SU-DHL-6 (cell line): ENCODE measurements around the gene TRDMT1.

Experiments
- H2AFZ ChIP-seq: fragments of 200-600 bp; sonication (generic); 2 replicates; pipeline ENCODE4 v1.6.1; 2014; ENCODE audit warnings: low read depth, mild to moderate bottlenecking, moderate library complexity, mixed read lengths, antibody characterized with exemption, low read length; ENCODE audit not compliant: severe bottlenecking
- H3F3A ChIP-seq: fragments of 200-600 bp; shearing (Covaris generic); 2 replicates; pipeline ENCODE4 v1.6.0; 2016; ENCODE audit warnings: antibody characterized with exemption, mild to moderate bottlenecking; ENCODE audit not compliant: insufficient read depth
- H3K27ac ChIP-seq: fragments of 200-600 bp; sonication (generic); 2 replicates; pipeline ENCODE4 v1.5.1; 2016; ENCODE audit warnings: low read depth, mild to moderate bottlenecking, low read length, moderate library complexity, mixed read lengths
- H3K27me3 ChIP-seq: fragments of 200-600 bp; sonication (generic), shearing (Covaris generic); 2 replicates; pipeline ENCODE4 v1.6.0; 2014; ENCODE audit warnings: mild to moderate bottlenecking, low read length
- H3K36me3 ChIP-seq: fragments of 200-600 bp; sonication (generic); 2 replicates; pipeline ENCODE4 v1.6.1; 2014; ENCODE audit warnings: mild to moderate bottlenecking, low read length, mixed read lengths
- H3K4me2 ChIP-seq: fragments of 300-600, 200-600 bp; shearing (Covaris generic), sonication (generic); 2 replicates; pipeline ENCODE4 v1.6.0; 2014; ENCODE audit warnings: low read length, low read depth, mild to moderate bottlenecking; ENCODE audit not compliant: poor library complexity, severe bottlenecking
- H3K4me3 ChIP-seq: fragments of 200-600 bp; sonication (generic); 2 replicates; pipeline ENCODE4 v1.5.1; 2014; ENCODE audit warnings: antibody characterized with exemption, low read length, mild to moderate bottlenecking, mixed read lengths; ENCODE audit not compliant: insufficient read depth, poor library complexity, severe bottlenecking
- H3K79me2 ChIP-seq: fragments of 200-600 bp; sonication (generic); 2 replicates; pipeline ENCODE4 v1.6.1; 2014; ENCODE audit warnings: mild to moderate bottlenecking, low read length, moderate library complexity; ENCODE audit not compliant: insufficient read depth
- H3K9ac ChIP-seq: fragments of 200-600 bp; sonication (generic); 2 replicates; pipeline ENCODE4 v1.7.0; 2014; ENCODE audit warnings: mild to moderate bottlenecking, low read length
- H3K9me2 ChIP-seq: fragments of 200-600 bp; sonication (generic); replicated peaks from 2 replicates; pipeline ENCODE4 v1.6.1; 2014; ENCODE audit warnings: low read length; ENCODE audit not compliant: insufficient read depth
- H3K9me3 ChIP-seq: fragments of 200-600 bp; sonication (generic); 2 replicates; pipeline ENCODE4 v1.6.1; 2014; ENCODE audit warnings: low read length, mixed read lengths; ENCODE audit not compliant: insufficient read depth
- H4K20me1 ChIP-seq: fragments of 200-600 bp; sonication (generic); 2 replicates; pipeline ENCODE4 v1.6.1; 2014; ENCODE audit warnings: low read depth, mild to moderate bottlenecking, antibody characterized with exemption, low read length, moderate library complexity, mixed read lengths
- CTCF ChIP-seq: fragments of 200-600 bp; sonication (generic); IDR thresholded peaks from one replicate; pipeline ENCODE4 v1.5.1; 2017; ENCODE audit warnings: antibody characterized with exemption, mild to moderate bottlenecking, low read length, moderate library complexity; ENCODE audit not compliant: insufficient read depth, poor library complexity, severe bottlenecking
- EZH2phosphoT487 ChIP-seq: fragments of 200-600 bp; sonication (generic), shearing (Covaris generic); conservative IDR thresholded peaks from 2 replicates; pipeline ENCODE4 v1.6.1; 2018; ENCODE audit warnings: mild to moderate bottlenecking, antibody characterized with exemption, low read length, moderate library complexity, mixed read lengths

The TRDMT1 gene

GRCh38 chr10:17145239-17145638, 56.2 kb downstream of the TRDMT1 start:
- Histone ChIP-seq H3K27me3 (no peaks in the 10 kb centered on the region), H3K9me3 (no peaks in the 10 kb centered on the region), H2AFZ (no peak overlapping the region), H3K27ac (no peak overlapping the region), H3K4me3 (no peak overlapping the region), H3K36me3 (no peaks in the 10 kb centered on the region), H3K9me2 (no peaks in the 10 kb centered on the region), H3F3A (no peaks in the 10 kb centered on the region), H3K4me2 (no peak overlapping the region), H3K9ac (no peak overlapping the region), H3K79me2 (no peaks in the 10 kb centered on the region), H4K20me1 (no peaks in the 10 kb centered on the region)
- no peak for TF ChIP-seq EZH2phosphoT487
- no peak for TF ChIP-seq CTCF

- no peak overlapping the region for H3K4me2 ChIP-seq
- TF ChIP-seq EZH2phosphoT487 = no peak
- no peak for TF ChIP-seq CTCF
- no peak overlapping the region for H3K4me3 ChIP-seq
- H3K9me3 ChIP-seq = no peaks in the 10 kb centered on the region
- H3F3A ChIP-seq = no peaks in the 10 kb centered on the region
- H4K20me1 ChIP-seq = no peaks in the 10 kb centered on the region
- H3K27me3 ChIP-seq = no peaks in the 10 kb centered on the region
- H3K9ac ChIP-seq = no peak overlapping the region
- no peak overlapping the region for H2AFZ ChIP-seq
- H3K79me2 ChIP-seq = no peaks in the 10 kb centered on the region
- no peaks in the 10 kb centered on the region for H3K9me2 ChIP-seq
- no peak overlapping the region for H3K27ac ChIP-seq
- no peaks in the 10 kb centered on the region for H3K36me3 ChIP-seq
These were observed 56.7 kb downstream of the TRDMT1 start for GRCh38 chr10:17144757-17145156.

- Histone ChIP-seq H3K9me2 (no peaks in the 10 kb centered on the region), H3F3A (no peaks in the 10 kb centered on the region), H3K9me3 (no peaks in the 10 kb centered on the region), H3K9ac (no peak overlapping the region), H4K20me1 (no peaks in the 10 kb centered on the region), H3K4me3 (no peak overlapping the region), H3K4me2 (no peak overlapping the region), H3K79me2 (no peaks in the 10 kb centered on the region), H2AFZ (no peak overlapping the region), H3K36me3 (no peaks in the 10 kb centered on the region), H3K27ac (no peak overlapping the region), H3K27me3 (no peaks in the 10 kb centered on the region)
- TF ChIP-seq EZH2phosphoT487 (no peak), CTCF (no peak)
These were observed 57.4 kb downstream of the TRDMT1 start for GRCh38 chr10:17144032-17144431.
